Measurements from ENCODE around the gene FHIT.
A peak's percentile ranks its signal among the peaks of the same experiment; 100 is the strongest.

The FHIT gene

DNA sequence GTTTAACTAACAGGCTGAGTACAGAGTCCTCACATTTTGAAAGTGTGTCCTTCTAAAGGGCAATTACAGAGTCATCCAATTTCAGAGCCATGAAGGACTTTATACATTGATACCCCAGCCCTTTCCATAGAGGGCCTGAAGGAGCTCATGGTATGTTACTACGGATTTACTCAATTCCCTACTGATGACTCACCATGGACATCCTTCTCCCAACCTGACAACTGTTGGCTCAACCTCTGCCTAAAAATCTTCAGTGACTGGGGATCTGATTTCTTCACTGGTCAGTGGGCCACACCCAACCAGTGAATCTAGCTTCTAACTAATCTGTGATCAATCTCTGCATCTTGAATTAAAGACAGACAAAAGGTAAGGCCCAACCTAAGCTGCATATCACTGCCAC is 1238.0 kb downstream of the FHIT start:
- DNase-seq = no peak

DNA sequence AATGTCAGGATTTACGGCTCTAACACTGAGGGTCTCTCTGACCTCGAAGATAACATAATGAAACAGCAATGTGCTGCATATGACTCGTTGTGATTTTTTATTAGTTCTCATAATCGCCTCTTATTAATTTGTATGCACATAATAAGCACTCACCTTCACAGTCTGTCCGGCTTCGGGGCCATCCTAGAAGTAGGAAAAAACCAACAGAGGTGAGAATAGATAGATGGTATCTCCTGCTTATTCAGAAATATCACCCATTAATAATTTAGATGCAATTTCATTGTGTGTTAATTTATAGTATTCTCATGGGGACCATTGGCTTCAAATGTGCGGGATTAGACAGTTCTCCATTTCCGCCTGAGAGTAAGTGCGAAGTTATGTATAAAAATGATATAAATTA is 1240.0 kb downstream of the FHIT start:
- DNase-seq = no peak

- peak; percentile 77 to 79 for DNase-seq
These were observed 1240.5 kb downstream of the FHIT start for GRCh38 chr3:60010781-60011180.

- no peak for DNase-seq
These were observed 1241.2 kb downstream of the FHIT start for GRCh38 chr3:60009931-60010478.

DNA sequence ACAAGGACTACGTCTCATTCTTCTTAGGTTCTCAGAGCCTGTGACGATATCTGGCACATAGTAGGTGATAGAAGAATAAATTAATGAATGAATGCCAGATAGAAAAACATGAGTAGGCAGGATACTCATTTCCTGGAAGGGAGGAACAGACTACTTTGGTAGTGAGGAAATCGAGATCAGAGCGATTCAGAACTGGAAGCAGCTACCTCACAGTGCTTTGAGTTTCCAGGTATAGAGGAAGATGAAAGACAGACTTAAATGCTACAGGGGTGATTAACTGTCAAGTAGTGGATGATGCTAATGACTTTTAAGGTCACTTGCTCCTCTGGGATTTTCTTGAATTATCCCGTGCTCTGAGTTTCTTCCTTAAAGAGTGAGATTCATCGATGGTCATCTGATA is 1249.9 kb downstream of the FHIT start:
- no peak for DNase-seq

DNA sequence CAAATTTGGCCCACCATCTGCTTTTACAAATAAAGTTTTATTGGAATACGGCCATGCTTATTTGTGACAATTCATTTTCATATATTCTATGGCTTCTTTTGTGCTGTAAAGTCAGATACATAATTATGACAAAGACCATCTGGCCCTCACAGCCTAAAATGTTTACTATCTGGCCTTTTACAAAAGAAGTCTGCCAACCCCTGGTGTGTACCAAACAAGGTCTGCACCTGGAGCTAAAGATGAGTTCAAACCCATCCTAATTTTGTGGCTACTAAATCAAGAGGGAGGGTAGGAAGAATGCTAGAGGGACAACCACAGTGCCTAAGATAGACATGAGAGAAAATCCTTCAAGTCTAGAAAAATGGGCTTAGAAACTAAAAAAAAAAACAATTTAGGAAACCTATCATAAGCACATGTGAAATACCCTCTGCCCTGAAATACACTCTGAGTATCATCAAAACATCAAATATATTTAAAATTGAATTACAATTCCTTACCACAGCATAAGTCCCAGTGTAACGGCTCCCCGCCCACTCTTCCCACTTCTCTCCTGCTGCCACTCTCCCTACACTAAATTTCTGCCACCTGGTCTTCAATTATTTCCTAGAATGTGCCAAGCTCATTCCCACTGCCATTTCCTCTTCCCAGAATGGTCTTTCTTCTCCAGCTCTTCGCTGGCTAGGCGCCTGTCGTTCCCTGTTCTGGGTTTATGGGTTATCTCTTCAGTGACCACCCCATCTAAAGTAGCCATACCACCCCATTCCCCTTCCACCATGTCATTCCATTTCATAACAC is 1250.7 kb downstream of the FHIT start:
- no peak for DNase-seq

DNA sequence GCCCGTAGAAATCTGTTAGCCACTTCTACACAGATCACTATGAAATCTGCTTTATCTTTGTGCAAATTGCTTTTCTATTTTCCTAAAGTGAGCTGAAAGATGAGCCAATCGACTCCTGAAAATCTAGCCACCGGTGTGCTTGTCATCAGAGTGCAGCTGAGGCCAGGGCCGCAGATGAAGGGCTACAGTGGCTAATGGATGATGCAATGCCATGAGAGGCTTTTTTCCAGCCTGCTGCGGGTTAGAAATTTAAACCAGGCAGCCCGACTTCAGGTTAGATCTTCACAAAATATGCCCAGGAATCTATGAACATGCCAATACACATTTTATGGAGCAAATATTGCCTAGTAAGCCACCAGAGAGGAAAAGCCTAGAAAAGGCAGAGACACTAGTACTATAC is 1253.2 kb downstream of the FHIT start:
- no peak for DNase-seq

DNA sequence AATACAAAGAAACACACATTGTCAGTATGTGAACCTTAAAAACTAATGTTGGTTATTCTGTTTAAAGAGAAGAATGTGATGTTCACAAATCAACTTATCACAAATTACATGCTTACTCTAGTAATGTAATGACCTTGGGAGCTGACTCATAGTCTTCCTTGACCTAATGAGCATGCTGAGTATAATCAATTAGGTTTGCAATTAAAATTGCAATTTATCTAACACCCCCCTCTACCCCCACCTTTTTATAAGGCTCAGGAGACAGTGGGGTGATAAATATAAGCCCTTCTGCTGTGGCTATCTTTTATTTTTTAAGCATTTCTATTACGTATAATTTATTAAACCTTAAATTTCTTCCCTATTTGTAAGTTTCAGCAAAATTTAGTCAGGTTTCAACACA is 1253.7 kb downstream of the FHIT start:
- no peak for DNase-seq

DNA sequence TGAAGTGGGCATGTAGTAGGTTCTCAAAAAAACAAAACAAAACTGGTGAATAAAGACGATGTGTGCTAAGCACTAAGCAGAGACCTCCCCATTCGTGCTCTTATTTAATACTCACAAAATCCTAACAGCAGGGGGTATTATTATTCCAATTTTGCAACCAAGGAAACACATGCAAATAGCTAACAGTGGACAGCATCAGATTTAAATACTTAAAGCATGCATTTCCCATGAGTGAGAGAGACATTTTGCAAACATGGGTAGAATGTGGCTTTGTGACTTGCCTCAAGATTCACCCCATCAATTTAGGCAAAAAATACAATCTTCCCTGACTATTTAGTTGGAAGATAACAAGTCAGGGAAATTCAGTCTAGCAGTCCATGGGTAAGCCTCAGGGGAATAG is 1255.2 kb downstream of the FHIT start:
- DNase-seq = no peak

DNA sequence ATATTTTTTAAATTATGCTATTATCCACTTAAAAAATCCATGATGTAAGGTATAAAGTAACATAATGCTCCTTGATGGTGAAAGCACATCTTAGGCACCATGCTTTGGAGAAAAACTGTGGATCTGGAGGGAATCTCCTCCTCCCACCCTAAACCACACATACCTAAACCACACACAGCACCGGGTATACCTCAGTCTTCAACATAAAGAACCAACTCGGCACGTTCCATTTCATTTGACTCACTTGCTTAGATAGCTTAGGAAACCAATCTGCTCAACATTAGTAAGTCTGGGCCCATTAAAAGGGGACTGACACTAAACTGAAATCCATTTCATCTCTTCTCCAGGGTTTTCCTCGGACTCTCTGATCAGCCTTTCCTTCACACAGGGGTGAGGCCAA is 1255.7 kb downstream of the FHIT start:
- DNase-seq = no peak

- no peak for DNase-seq
These were observed 1256.4 kb downstream of the FHIT start for GRCh38 chr3:59994732-59995304.

DNA sequence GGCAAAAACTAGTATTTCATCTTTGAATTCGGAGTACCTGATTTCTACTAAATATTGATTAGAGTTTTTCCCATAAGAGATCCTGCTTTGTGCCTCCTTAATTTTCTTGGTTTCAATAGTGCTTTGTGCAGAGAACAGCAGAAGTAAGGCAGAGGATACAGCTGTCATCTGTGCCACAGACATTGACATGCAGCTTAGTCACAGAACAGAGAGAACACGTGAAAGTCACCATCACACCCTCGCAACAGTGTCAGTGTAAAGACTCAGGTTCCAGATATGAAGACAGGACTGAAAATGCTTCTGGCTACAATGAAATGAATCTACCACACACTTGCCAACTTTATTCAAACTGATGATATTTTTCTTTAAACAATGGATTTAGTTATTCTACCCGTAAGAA is 1258.7 kb downstream of the FHIT start:
- no peak for DNase-seq

- DNase-seq = no peak
These were observed 1260.3 kb downstream of the FHIT start for GRCh38 chr3:59990915-59991314.

- DNase-seq = no peak
These were observed 1268.7 kb downstream of the FHIT start for GRCh38 chr3:59982510-59982909.

- peak; percentile 13 to 21 for DNase-seq
These were observed 1269.9 kb downstream of the FHIT start for GRCh38 chr3:59981377-59981776.

GRCh38 chr3:59980576-59980975 is 1270.7 kb downstream of the FHIT start:
- DNase-seq = no peak

- DNase-seq = no peak
These were observed 1271.7 kb downstream of the FHIT start for GRCh38 chr3:59979542-59979941.

GRCh38 chr3:59978979-59979378 is 1272.3 kb downstream of the FHIT start:
- DNase-seq = peak; percentile 14 to 29

DNA sequence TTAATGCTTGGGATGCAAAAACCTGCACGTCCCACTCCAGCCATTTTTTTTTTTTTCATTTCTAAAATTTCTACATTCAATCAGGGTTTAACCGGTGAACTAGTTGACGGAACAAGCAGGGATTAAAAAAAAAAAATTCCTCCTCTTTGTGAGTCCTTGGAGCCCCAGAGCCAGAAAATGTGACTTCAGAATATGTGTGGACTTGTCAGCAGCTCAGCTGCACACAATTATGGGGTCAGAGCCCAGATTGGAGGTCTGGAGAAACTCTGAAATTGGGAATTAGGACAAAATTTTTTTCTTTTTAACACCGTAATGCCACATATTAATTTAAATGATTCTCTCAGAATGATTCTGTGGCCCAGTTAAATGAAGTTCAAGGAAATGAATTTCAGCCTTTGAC is 1280.5 kb downstream of the FHIT start:
- no peak for DNase-seq

DNA sequence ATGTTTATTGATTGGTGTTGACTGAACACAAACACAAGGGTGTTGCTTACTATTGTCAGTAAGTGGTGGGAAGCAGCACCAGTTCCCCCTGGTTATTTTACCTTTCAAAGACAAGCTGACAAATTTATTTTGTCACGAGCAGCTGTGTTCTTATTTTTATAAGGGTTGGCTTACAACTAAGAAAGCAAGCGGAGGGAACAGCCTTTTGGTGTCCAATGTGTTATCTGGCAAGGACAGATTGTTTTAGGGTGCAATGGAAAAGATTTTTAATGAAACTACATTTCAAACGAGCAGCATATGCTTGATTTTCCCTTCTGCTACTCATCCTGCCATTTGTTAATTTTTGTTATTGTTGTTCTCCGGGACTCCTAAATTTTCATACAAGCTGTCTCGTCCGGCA is 1280.9 kb downstream of the FHIT start:
- DNase-seq = no peak

DNA sequence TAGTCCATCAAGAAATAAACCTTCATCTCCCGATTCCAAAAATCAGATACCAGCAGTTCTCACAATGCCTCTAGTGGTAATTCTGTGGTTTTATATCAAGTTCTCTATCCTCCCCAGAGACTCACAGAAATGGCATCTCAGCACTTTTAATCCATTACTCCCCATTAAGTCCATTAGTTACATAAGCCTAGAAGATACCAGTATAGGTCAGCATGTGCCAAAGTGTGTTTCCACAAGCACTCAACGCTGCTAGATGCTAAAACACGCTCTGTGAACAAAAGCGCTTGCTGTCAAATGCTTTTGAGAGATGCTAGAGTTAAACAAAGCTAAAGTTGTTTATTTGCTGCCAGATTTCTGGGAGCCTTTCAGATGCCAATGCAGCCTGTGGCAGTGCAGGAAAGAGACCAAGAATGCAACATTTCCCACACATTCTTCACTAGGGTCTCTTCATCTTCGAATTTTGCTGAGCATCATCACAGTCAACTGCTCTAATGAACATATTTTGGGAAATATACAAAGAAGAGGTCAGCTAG is 1282.7 kb downstream of the FHIT start:
- DNase-seq = no peak

- DNase-seq = no peak
These were observed 1287.6 kb downstream of the FHIT start for GRCh38 chr3:59963676-59964075.

DNA sequence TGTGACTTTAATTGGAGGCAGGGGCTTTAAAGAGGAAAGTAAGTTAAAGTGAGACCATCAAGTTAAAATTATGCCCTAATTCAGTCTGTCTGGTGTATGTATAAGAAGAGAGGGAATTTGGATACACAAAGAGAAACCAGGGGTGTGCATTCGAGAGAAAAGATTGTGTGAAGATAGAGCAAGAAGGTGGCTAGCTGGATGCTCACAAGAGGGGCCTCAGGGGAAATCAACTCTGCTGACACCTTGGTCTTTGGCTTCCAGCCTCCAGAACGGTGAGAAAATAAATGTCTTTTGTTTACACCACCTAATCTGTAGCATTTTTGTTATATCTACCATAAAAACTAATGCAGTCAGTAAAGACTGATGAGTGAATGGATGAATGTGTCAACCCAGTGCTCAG is 1294.1 kb downstream of the FHIT start:
- DNase-seq = no peak

GRCh38 chr3:59953104-59953503 is 1298.1 kb downstream of the FHIT start:
- DNase-seq = no peak

All from CD4-positive, alpha-beta T cell treated with Interleukin-1 beta for 1 hour (primary cell).